Activated CD4-positive, alpha-beta T cell treated with anti-CD3 and anti-CD28 coated beads, Interleukin-2, amount 10 ng/mL, durations not matched to agents 7 days and 5 days (primary cell): Measurements from ENCODE around the gene LMNB1. TPM values are rescaled to one million over a fixed set of nuclear protein-coding genes. Genes with fewer than 3 reads are reported as not detected.
A peak's percentile ranks its signal among the peaks of the same experiment; 100 is the strongest.
"Not testable (repeated sequence)": the region's sequence is repeated elsewhere in the genome, so short reads cannot be mapped to it uniquely, and the experiment has no call there.

ENCODE experiments used
- CTCF ChIA-PET: fragments of 350-600 bp; sonication (Branson Sonifier 250); formaldehyde crosslinking; loops from one replicate; lab custom pipeline; 2021; ENCODE audit warnings: antibody characterized with exemption; lab: Charles Lee
- POLR2A ChIA-PET: fragments of 350-600 bp; sonication (Branson Sonifier 250); formaldehyde crosslinking; loops from one replicate; lab custom pipeline; 2021; ENCODE audit warnings: antibody characterized with exemption; lab: Charles Lee
- DNase-seq: peaks from one replicate; pipeline ENCODE4 v3.0.0-alpha.2; 2020
- H3K27ac Mint-ChIP-seq: one replicate; pipeline ENCODE4 v1.8.0; 2021; ENCODE audit warnings: mild to moderate bottlenecking, moderate library complexity, mixed read lengths
- H3K27me3 Mint-ChIP-seq: one replicate; pipeline ENCODE4 v1.8.0; 2021; ENCODE audit warnings: mixed read lengths
- H3K36me3 Mint-ChIP-seq: one replicate; pipeline ENCODE4 v1.8.0; 2021; ENCODE audit warnings: low read depth, mixed read lengths
- H3K4me1 Mint-ChIP-seq: one replicate; pipeline ENCODE4 v1.8.0; 2021; ENCODE audit warnings: mixed read lengths
- H3K4me3 Mint-ChIP-seq: one replicate; pipeline ENCODE4 v1.8.0; 2021; ENCODE audit warnings: mild to moderate bottlenecking, moderate library complexity, mixed read lengths
- H3K9me3 Mint-ChIP-seq: one replicate; pipeline ENCODE4 v1.8.0; 2021; ENCODE audit warnings: mixed read lengths
- total RNA-seq, 2 experiments: library from RNA; stranded (reverse); gene quantifications; one replicate each; pipeline ENCODE4 v1.2.3, GENCODE V29; 2021

The LMNB1 gene
- total RNA-seq, 2 experiments from 2014 or later = 326 to 337 TPM

DNA sequence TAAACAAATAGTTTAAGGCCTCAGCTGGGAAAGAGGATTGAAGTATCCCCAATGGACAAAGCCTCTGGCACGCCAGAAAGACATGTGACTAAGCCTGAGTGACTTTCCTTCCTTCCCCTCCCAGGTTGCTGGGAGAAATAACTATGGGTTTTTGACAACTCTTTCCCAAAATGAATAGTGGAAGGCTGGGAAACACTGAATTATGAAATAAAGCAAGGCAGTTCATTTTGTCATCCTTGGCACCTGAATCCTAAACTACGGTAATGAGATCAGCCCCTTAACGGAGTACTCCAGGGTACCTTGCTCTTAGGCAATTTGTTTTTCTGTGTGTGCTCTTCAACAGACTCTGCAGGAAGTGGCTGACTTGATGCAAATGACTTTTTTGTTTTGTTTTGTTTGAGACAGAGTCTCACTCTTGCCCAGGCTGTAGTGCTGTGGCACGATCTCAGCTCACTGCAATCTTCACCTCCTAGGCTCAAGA, 75.2 kb downstream of the LMNB1 start:
- H3K4me3 Mint-ChIP-seq = peak overlapping the region; percentile 67
- DNase-seq = peak; percentile 44
- peaks cover 41% of the 10 kb centered on the region for H3K36me3 Mint-ChIP-seq
- POLR2A ChIA-PET = interaction anchor here (1.7 kb wide), 1 partner anchor 74 kb away, joined by 5 read pairs; no protein-coding TSS in a partner anchor
- CTCF ChIA-PET = no interaction called here
- H3K4me1 Mint-ChIP-seq = peaks cover 62% of the 10 kb centered on the region
- peak overlapping the region; percentile 98 for H3K27ac Mint-ChIP-seq
- H3K27me3 Mint-ChIP-seq = no peaks in the 10 kb centered on the region
- peaks cover 3% of the 10 kb centered on the region for H3K9me3 Mint-ChIP-seq

DNA sequence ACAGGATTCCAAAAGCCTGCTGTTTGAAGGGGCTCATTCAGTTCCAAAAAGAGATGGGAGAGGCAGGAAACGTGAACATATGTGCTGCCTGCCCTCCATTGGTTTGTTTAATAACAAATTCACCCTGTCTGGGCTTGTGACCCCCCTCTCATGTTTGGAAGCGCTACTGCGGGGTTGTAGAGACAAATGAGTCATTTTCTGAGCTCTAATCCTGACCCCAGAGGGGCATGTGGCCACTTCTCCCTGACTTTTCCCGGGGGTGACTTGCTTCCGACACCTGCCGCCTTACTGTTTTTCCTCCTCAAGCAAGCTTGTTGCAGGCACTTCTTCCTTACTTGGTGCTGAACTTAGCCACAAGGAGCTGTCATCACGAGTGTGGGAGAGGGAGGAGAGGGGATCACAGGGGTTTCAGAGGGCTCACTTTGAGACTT, 75.9 kb downstream of the LMNB1 start:
- no peak for DNase-seq
- H3K36me3 Mint-ChIP-seq = peaks cover 42% of the 10 kb centered on the region
- peak overlapping the region; percentile 67 for H3K4me3 Mint-ChIP-seq
- H3K27ac Mint-ChIP-seq = peak overlapping the region; percentile 98
- POLR2A ChIA-PET = interaction anchor here (1.7 kb wide), 1 partner anchor 75 kb away, joined by 5 read pairs; no protein-coding TSS in a partner anchor
- peaks cover 55% of the 10 kb centered on the region for H3K4me1 Mint-ChIP-seq
- peaks cover 3% of the 10 kb centered on the region for H3K9me3 Mint-ChIP-seq
- no peaks in the 10 kb centered on the region for H3K27me3 Mint-ChIP-seq
- CTCF ChIA-PET = interaction anchor here (2.0 kb wide), 1 partner anchor 10 kb away, joined by 5 read pairs; no protein-coding TSS in a partner anchor

DNA sequence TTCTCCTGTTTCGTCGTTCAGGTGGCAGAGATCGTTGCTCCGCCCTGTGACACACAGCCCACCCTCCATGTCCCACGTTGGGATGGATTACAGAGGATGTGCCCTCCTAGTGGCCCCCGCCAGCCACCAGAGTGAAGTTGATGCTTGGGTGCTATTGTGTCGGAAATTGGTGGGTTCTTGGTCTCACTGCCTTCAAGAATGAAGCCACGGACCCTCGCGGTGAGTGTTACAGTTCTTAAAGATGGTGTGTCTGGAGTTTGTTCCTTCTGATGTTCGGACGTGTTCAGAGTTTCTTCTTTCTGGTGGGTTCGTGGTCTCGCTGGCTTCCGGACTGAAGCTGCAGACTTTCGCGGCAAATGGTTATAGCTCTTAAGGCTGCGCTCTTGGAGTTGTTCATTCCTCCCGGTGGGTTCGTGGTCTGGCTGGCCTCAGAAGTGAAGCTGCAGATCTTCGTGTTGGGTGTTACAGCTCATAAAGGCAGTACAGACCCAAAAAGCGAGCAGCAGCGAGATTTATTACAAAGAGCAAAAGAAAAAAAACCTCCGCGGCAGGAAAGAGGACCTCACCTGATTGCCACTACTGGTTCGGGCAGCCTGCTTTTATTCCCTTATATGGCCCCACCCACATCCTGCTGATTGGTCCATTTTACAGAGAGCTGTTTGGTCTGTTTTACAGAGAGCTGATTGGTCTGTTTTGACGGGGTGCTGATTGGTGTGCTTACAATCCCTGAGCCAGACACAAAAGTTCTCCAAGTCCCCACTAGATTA, 76.8 kb downstream of the LMNB1 start:
- peak; percentile 57 for DNase-seq
- Mint-ChIP-seq H3K36me3 (peaks cover 42% of the 10 kb centered on the region), H3K4me3 (peak overlapping the region; percentile 63), H3K4me1 (peaks cover 51% of the 10 kb centered on the region), H3K27ac (peak overlapping the region; percentile 98)
- not testable (repeated sequence) for H3K27me3 Mint-ChIP-seq, H3K9me3 Mint-ChIP-seq
- ChIA-PET POLR2A (interaction anchor here (0.6 to 1.7 kb wide), 4 partner anchors 8 to 76 kb away, joined by 3 to 7 read pairs (median 4); no protein-coding TSS in a partner anchor), CTCF (interaction anchor here (1.0 to 2.0 kb wide), 3 partner anchors 9 to 22 kb away, joined by 3 to 5 read pairs (median 4); no protein-coding TSS in a partner anchor)

DNA sequence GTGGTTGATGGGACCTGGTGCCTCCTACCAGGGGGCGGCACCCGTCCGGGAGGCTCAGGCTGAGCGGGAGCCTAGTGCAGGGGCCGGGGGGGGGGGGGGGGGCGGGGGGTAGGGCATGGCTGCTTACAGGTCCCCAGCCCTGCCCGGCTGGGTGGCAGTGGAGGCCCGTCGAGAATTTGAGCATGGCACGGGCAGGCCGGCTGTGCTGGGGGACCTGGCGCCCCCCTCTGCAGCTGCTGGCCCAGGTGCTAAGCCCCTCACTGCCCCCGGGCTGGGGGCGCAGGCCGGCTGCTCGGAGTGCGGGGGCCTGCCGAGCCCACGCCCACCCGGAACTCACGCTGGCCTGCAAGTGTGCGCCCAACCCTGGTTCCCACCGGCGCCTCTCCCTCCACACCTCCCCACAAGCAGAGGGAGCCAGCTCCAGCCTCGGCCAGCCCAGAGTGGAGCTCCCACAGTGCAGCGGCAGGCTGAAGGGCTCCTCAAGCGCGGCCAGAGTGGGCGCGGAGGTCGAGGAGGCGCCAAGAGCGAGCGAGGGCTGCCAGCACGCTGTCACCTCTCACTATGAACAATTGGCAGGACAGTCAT, 77.7 kb downstream of the LMNB1 start:
- H3K4me1 Mint-ChIP-seq = peaks cover 51% of the 10 kb centered on the region
- no peaks in the 10 kb centered on the region for H3K27me3 Mint-ChIP-seq
- H3K27ac Mint-ChIP-seq = peak overlapping the region; percentile 82
- H3K4me3 Mint-ChIP-seq = no peak overlapping the region
- DNase-seq = no peak
- H3K9me3 Mint-ChIP-seq = peaks cover 3% of the 10 kb centered on the region
- POLR2A ChIA-PET = interaction anchor here (0.7 kb wide), 1 partner anchor 9 kb away, joined by 7 read pairs; no protein-coding TSS in a partner anchor
- CTCF ChIA-PET = interaction anchor here (1.5 to 2.0 kb wide), 2 partner anchors 8 to 23 kb away, joined by 4 to 5 read pairs; no protein-coding TSS in a partner anchor
- H3K36me3 Mint-ChIP-seq = peaks cover 41% of the 10 kb centered on the region

DNA sequence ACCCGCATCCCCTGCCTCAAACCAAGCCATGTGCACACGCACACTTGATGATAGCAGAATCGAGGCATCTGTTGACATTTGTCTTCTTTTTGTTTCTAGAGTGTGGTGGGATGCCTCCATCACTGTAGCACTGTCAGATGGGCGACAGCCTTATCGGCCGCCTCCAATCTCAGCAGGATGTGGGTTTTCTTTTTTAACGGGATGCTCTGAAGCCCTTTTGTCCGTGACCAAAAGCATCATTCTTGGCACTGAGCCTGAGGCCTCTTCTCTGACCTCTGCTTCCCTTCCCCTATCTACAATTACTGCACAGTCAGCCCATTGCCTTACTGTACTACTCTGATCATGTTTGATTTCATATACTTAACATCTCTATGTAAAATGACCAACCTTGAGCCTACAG, 78.3 kb downstream of the LMNB1 start:
- H3K4me3 Mint-ChIP-seq = no peak overlapping the region
- peaks cover 3% of the 10 kb centered on the region for H3K9me3 Mint-ChIP-seq
- H3K27me3 Mint-ChIP-seq = no peaks in the 10 kb centered on the region
- H3K27ac Mint-ChIP-seq = peak overlapping the region; percentile 82
- H3K4me1 Mint-ChIP-seq = peaks cover 51% of the 10 kb centered on the region
- peaks cover 43% of the 10 kb centered on the region for H3K36me3 Mint-ChIP-seq
- ChIA-PET CTCF (interaction anchor here (0.6 to 1.0 kb wide), 2 partner anchors 10 to 189 kb away, joined by 3 read pairs; no protein-coding TSS in a partner anchor), POLR2A (no interaction called here)
- peak; percentile 19 for DNase-seq

DNA sequence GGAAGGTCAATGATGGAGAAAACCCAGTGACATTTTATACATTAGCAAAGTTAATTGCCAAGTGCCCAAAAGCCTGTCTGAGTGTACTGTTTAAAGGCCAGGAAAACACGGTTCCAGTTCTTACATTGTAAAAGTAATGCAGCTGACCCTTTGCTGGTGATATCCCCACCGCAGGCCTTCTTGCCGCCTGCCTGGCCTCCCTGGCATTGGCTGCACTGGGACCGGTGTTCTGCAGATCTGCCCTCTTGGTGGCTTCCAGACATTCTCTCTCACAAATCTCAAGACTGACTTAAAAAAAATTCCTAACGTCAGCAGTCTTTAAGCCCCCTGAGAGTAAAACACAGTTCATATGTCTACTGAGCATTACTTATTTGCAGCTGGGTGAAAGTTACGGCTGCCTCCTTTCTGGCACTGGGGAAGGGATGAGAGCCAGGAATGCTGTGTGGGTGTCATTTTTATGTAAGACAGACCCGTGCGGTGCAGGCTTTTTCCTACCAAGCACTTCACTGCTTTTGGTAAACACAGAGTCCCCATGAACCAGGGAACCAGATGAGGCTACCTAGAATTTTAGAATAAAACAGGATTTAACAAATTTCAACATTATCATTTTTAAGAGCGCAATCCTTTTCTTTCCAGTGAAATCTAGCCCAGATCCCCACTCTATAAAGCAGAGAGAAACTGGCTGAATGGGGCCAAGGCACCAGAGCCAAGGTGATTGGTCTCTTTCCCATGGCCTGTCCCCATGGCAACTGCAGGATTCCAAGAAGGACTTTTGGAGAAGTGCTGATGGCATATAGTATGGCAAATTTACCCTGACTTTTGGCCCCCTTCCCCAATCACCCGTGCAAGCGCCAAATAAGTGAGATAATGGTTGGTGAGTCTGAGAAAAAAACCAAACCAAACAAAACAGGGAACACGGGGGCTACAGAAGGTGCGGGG, 80.8 kb downstream of the LMNB1 start:
- Mint-ChIP-seq H3K4me1 (peaks cover 28% of the 10 kb centered on the region), H3K36me3 (peaks cover 38% of the 10 kb centered on the region), H3K4me3 (no peak overlapping the region), H3K27me3 (no peaks in the 10 kb centered on the region), H3K9me3 (peaks cover 3% of the 10 kb centered on the region), H3K27ac (no peak overlapping the region)
- CTCF ChIA-PET = interaction anchor here (1.1 kb wide), 1 partner anchor 23 kb away, joined by 3 read pairs; no protein-coding TSS in a partner anchor
- DNase-seq = no peak
- POLR2A ChIA-PET = no interaction called here

DNA sequence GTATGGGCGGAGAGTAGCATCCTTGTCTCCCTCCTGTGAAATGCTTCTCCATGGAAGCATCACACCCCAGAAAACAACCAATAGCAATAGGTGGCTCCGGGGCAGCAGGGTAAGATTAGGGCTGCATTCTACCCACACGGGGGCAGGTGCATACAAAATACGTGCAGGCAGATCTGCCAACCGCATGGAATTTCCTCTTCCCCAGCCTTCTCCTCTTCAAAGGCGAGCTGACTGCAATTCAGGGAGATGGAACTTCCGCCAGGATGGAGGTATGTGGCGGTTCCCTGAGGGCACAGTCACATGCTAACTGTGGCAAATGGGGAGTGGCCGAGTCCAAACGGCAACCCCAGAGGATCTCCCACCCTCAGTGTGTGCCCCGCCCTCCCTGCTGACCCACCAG, 81.5 kb downstream of the LMNB1 start:
- peaks cover 40% of the 10 kb centered on the region for H3K36me3 Mint-ChIP-seq
- POLR2A ChIA-PET = no interaction called here
- H3K4me1 Mint-ChIP-seq = peaks cover 22% of the 10 kb centered on the region
- CTCF ChIA-PET = no interaction called here
- peaks cover 3% of the 10 kb centered on the region for H3K9me3 Mint-ChIP-seq
- H3K27ac Mint-ChIP-seq = no peak overlapping the region
- H3K4me3 Mint-ChIP-seq = no peak overlapping the region
- DNase-seq = no peak
- no peaks in the 10 kb centered on the region for H3K27me3 Mint-ChIP-seq

DNA sequence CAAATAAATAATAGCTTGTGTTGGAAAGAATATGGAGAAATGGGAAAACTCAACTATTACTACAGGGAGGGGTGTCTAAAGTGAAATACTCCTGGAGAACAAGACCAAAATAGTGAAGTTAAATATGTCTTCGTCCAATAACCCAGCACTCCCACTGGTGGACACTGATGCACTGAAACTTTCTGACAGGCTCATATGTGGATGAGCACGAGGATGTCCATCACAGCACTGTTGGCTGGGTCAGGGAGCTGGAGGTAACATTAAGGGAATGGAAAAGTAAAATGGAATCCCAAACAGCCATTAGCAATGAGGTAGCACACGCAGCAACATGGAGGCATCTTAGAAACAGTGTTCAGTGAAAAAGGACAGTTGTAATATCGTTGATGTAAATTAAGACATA, 86.5 kb downstream of the LMNB1 start:
- Mint-ChIP-seq H3K27me3 (no peaks in the 10 kb centered on the region), H3K9me3 (no peaks in the 10 kb centered on the region), H3K4me1 (peaks cover 3% of the 10 kb centered on the region), H3K27ac (no peak overlapping the region), H3K4me3 (no peak overlapping the region), H3K36me3 (peaks cover 26% of the 10 kb centered on the region)
- POLR2A ChIA-PET = no interaction called here
- CTCF ChIA-PET = interaction anchor here (1.3 kb wide), 2 partner anchors 10 to 20 kb away, joined by 4 to 5 read pairs; no protein-coding TSS in a partner anchor
- DNase-seq = no peak

DNA sequence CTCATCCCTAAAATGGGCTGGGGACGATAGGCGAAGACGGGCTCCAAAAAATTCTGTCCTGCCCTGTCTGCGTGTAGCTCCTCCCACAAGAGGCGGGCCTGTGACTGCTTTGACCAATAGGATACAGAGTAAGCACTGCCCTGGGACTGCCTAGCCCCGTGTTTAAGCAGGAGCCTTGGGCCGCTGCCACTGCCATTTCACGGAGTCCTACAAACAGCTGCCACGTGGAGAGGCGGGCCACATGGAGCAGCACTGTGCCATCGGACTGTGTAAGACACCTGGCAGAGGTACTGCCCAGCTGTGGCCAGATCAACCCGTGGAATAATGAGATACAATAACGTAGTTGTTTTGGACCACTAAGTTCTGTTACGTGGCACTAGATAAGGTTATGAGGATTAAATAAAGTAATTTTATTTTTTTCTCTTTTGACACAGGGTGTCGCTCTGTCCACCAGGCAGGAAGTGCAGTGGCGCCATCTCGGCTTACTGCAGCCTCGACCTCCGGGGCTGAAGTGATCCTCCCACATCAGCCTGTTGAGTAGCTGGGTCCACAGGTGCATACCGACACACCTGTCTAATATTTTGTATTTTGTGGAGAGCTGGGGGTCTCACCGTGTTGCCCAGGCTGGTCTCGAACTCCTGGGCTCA, 87.2 kb downstream of the LMNB1 start:
- CTCF ChIA-PET = interaction anchor here (1.2 to 1.3 kb wide), 3 partner anchors 8 to 19 kb away, joined by 3 to 4 read pairs (median 3); no protein-coding TSS in a partner anchor
- H3K27ac Mint-ChIP-seq = no peak overlapping the region
- no peaks in the 10 kb centered on the region for H3K9me3 Mint-ChIP-seq
- H3K4me1 Mint-ChIP-seq = peaks cover 11% of the 10 kb centered on the region
- POLR2A ChIA-PET = no interaction called here
- no peaks in the 10 kb centered on the region for H3K27me3 Mint-ChIP-seq
- H3K4me3 Mint-ChIP-seq = no peak overlapping the region
- no peak for DNase-seq
- H3K36me3 Mint-ChIP-seq = peaks cover 26% of the 10 kb centered on the region

DNA sequence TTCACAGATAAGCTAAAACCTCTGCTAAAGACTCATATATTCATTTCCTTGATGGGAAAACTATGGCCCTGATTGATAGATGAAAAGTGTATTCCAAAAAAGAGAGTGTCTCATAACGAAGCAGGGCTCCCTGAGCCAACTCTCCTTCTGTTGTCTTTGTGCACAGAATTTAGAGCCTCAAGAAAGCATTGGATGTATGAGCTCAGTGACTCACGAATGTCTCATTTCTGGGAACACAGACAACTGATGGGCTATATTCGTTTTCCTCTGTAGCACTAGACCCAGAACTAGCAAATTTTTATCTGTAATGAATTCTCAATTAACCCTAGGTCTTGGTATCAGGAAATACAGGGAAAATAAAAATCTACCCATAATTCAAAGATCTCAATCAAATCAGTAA, 88.4 kb downstream of the LMNB1 start:
- Mint-ChIP-seq H3K36me3 (peaks cover 26% of the 10 kb centered on the region), H3K4me1 (peaks cover 13% of the 10 kb centered on the region), H3K9me3 (no peaks in the 10 kb centered on the region), H3K4me3 (no peak overlapping the region), H3K27ac (no peak overlapping the region), H3K27me3 (no peaks in the 10 kb centered on the region)
- ChIA-PET POLR2A (no interaction called here), CTCF (interaction anchor here (1.2 to 1.3 kb wide), 2 partner anchors 10 to 11 kb away, joined by 3 read pairs; no protein-coding TSS in a partner anchor)
- DNase-seq = no peak

DNA sequence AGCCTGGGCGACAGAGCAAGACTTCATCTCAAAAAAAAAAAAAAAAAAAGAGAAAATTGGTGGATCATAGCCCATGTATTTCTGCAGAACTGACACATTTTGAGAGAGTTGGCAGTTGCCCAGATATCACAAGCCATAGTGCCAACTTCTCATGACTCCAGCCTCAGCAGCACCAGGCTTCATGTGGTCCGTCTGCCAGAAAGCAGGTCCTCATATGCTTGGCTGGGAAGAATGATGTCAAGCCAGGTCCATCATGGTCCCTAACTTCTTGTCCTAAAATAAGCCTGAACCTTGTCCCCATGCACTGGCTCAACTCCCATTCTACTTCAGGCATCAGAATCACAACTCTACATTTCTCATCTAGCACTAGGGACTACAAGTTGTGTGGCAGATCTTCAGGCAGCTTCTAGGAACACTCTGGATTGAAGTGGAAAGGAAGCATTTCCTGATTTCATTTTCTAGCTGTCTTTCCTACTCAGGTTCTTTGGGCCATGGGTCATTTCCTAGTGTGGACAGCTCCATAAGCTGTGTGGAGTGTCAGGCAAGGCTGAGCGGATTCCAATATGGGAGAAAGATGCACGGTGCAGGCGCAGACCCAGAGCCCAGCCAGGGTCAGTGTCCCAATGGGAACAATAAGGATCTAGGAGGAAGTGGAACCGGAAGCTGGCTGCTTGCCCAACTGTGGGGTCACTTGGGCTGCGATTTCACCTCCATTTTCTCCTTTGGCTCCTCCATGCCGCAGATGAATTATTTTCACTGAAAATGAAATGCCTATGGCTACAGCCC, 90.1 kb downstream of the LMNB1 start:
- H3K4me3 Mint-ChIP-seq = no peak overlapping the region
- no peak overlapping the region for H3K27ac Mint-ChIP-seq
- peaks cover 24% of the 10 kb centered on the region for H3K36me3 Mint-ChIP-seq
- ChIA-PET POLR2A (no interaction called here), CTCF (interaction anchor here (0.9 kb wide), 1 partner anchor 9 kb away, joined by 3 read pairs; no protein-coding TSS in a partner anchor)
- H3K4me1 Mint-ChIP-seq = peaks cover 13% of the 10 kb centered on the region
- H3K9me3 Mint-ChIP-seq = no peaks in the 10 kb centered on the region
- DNase-seq = no peak
- no peaks in the 10 kb centered on the region for H3K27me3 Mint-ChIP-seq
